HUDEP-2 (cell line): Measurements from ENCODE around the gene PIGT.

ENCODE experiments used
- DNase-seq, 76 experiments: peaks; one replicate each; lab custom pipeline; 2025; ENCODE audit not compliant: unreplicated experiment in 76 of 76; lab: John Stamatoyannopoulos, UW

Gene PIGT

GRCh38 chr20:45415822-45416637 lies at the start of gene PIGT:
TSS of gene PIGT (plus strand) at chr20:45416141. CDS start at chr20:45416157, 16 bp downstream.
- DNase-seq: peak in 74 of 76 experiments; percentile 14 to 89 (median 72)

DNA sequence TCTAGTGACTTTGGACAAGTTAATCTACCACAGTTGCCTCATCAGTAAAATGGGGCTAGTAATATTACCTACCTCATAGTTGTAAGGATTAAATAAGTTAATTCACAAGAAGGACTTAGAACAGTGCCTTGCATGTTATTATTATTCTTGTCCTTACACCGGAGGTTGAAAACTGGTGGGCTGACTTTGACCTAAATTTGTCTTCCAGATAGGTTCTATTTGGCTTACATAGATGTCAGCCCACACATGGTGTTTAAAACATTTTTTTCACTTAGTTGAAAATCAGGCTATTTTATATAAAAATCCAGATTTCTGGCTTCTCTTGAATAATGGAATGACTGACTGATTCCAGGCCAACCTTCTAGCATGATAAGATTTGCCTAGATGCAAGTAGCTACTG lies 49.7 kb upstream of the PIGT start:
- DNase-seq: no peak

DNA sequence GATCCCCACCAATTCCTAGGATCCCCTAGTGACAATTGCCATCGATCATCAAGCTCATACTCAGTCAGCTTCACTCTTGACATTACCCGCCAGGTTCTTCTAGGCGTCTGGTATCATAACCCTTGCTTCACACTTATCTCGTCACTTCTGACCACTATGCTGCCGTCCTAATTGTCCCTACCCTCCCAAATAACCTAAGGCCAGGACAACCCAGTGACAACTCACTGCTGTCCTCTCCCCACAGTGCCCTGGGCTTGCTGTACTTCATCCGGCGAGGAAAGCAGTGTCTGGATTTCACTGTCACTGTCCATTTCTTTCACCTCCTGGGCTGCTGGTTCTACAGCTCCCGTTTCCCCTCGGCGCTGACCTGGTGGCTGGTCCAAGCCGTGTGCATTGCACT lies 49.3 kb upstream of the PIGT start:
- DNase-seq: no peak

- DNase-seq: no peak
Measured at GRCh38 chr20:45367126-45367525, 48.8 kb upstream of the PIGT start.

DNA sequence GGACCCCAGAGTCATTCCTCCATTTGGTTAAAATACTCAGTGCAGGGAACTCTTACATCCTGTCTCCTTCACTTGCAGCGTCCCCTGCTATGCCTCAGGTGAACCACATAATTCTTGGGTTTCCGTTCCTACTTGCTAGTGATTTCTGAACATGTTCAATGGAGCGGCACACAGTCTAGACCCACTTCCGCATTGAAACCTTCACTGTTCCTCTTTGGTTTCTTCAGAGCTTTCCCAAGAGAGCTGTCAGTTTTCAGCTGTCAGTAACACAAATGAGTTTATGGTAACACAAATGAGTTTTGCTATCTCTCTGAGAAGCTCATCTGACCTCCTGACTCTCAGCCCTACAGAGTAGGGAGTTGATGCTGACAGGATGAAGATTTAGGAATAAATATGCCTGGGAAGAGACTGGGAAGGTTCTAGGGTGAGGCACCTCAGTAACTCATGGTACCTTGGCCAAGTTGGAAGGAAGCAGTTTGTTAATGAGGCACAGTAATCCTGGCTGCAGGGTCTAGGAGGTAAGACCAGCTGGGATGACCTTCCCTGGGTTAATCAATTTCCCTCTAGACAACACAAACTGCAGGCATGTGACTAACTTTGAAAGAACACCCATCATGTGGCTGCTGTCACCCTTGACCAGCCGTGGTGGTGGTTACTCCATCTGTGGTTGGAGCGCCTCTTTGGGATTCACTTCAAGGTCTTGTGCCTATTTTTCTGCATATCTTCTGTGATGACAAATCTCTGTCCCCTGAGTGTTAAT lies 47.5 kb upstream of the PIGT start:
- DNase-seq: no peak

GRCh38 chr20:45370571-45371160 lies 45.3 kb upstream of the PIGT start:
- DNase-seq: no peak

- DNase-seq: no peak
Measured at GRCh38 chr20:45372241-45372640, 43.7 kb upstream of the PIGT start.

DNA sequence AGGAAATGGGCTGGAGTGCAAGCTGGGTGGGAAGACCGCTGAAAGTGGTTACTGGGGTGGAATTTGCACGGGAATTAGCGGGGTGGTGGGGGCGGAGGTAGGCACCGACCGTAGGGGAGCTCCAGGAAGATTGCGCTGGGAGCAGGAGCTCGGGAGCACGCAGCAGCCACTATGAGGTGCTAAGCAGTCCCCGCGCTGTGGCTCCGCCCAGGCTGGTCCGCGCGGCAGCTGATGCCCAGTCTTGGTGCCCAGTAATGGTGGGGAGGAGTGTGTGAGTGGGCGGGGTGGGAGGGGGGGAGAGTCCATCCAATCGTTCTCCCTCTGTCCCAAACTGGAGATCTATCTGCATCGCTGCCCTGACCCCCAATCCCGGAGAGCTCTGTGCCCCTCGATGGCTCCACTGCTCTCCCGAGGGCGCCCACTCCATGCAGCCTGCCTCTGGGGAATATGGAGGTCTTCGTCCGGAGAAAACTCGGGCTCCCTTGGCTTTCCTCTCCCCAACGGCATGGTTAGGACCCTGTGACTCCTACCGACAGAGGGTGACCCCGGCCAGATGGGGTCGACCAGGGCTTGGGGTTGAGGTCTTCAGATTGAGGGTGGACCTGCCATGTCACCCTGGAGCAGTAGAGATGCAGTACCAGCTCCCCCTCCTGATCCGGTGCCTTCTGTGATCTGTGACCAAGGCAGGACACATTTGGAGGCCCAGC lies 43.1 kb upstream of the PIGT start:
- no peak for DNase-seq

- peak in 75 of 76 experiments; percentile 10 to 96 (median 86) for DNase-seq
Measured at GRCh38 chr20:45373353-45374100, 42.4 kb upstream of the PIGT start.

DNA sequence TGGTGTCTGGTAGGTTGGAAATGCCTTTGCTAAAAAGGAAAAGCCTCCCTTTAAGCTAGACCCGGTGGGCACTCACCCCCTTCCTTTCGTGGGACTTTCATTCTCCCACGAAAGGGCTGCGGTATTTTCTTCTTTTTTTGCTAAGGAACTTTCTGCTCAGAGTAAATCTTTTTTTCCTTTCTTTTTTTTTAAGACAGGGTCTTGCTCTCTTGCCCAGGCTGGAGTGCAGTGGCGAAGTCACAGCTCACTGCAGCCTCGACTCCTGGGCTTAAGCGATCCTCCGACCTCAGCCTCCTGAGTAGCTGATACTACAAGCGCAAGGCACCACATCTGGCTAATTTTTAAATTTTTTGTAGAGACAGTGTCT lies 41.9 kb upstream of the PIGT start:
- DNase-seq: no peak

DNA sequence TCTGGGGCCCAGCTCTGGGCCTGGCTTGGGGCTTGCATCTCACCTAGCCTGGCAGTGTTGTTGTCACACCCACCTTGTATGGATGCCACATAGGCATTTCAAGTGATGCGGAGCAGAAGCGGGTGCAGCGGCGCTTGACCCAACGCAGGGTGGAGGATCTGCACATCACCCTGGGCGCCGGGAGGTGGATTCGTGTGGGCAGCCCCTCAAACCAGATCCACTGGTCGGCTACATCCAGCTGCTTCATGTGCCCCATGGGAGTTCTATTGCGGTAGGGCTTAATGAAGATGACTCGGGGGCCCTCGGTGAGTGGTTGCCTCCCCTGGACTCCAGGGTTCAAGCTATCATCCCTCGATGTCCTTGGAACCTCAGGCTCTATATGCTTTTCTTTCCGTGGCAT lies 41.0 kb upstream of the PIGT start:
- DNase-seq: no peak

- DNase-seq: no peak
Measured at GRCh38 chr20:45377269-45377668, 38.7 kb upstream of the PIGT start.

- no peak for DNase-seq
Measured at GRCh38 chr20:45378191-45378590, 37.8 kb upstream of the PIGT start, which contains the start of gene TP53TG5. TSS of gene TP53TG5 (minus strand) at chr20:45378325. CDS start at chr20:45378236, 89 bp downstream.

DNA sequence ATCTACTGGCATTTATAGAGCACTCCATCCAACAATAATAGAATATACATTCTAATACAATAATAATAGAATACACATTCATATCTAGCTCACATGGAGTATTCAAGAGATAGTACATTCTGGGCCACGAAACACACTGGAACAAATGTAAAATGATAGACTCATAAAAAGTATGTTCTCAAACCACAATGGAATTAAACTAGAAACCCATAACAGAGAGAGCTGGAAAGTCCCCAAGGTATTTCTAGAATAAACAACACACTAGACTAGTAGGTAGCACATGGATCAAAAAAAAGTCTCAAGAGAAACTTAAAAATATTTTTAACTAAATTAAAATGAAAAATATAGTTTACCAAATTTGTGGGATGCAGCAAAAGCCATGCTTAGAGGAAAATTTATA lies 28.7 kb upstream of the PIGT start:
- no peak for DNase-seq

DNA sequence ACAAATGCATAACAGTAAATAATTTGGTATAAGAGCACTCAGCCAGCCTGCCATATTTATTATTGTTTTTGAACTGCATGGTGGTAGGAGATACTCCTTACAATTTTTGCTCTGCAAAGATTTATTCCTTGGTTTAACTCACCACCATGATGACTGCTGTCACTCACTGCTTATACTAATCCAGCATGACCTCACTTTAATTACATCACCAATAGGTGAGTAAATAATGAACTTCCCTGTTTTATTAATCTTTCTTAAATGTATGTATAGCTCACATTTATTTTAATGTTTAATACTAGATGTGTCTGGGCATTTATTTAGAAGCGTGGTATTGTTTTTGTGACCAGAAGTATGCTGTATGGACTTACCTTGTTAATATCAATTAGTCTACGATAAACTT lies 25.0 kb upstream of the PIGT start:
- no peak for DNase-seq

- DNase-seq: no peak
Measured at GRCh38 chr20:45391559-45391958, 24.4 kb upstream of the PIGT start.

DNA sequence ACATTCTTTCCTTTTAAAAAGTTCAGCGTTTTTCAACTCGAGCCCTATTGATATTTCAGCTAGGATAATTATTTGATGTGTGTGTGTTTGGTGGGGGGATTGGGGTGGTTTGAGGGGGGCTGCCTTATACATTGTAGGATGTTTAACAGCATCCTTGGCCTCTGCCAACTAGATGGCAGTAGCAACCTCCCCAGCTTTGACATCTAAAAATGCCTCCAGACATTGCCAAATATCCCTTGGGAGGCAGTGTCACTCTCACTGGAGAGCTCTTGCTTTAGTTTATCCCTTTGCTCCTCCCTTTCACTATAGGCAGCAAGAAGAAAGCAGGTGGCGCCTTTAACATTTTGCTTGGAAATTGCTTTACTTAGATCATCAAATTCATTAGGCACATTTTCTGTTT lies 23.2 kb upstream of the PIGT start:
- peak in 2 of 76 experiments; percentile 5 to 9 for DNase-seq

- no peak for DNase-seq
Measured at GRCh38 chr20:45394221-45395113, 21.5 kb upstream of the PIGT start.

DNA sequence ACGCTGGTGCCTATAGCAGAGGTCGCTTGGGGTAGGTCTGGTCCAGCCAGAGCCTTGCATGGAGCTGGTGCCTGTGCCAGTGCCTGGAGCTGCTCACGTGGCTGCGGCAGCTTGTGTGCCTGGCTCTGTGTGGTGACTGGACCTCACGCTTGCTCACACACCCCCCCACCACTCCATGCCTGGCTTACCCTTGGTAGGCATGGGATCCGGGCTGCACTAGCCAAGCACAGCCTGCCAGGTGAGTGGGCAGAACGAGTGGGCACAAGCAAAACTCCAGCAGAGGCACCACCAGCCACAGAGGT lies 20.9 kb upstream of the PIGT start:
- DNase-seq: no peak
